Ishikawa (cell line): Measurements from ENCODE around the gene GNAI1.

Source experiments
- CEBPB ChIP-seq: IDR thresholded peaks from 2 replicates; pipeline ENCODE4 v1.6.1; 2012
- CREB1 ChIP-seq: IDR thresholded peaks from 2 replicates; pipeline ENCODE4 v1.6.1; 2012; ENCODE audit warnings: low read depth
- EGR1 ChIP-seq: IDR thresholded peaks from 2 replicates; pipeline ENCODE4 v1.6.1; 2012
- EP300 ChIP-seq: IDR thresholded peaks from 2 replicates; pipeline ENCODE4 v1.6.1; 2012; ENCODE audit warnings: borderline replicate concordance
- FOXM1 ChIP-seq: IDR thresholded peaks from 2 replicates; pipeline ENCODE4 v1.6.1; 2012; ENCODE audit warnings: low read depth, borderline replicate concordance
- NFIC ChIP-seq: IDR thresholded peaks from 2 replicates; pipeline ENCODE4 v1.6.1; 2012
- RAD21 ChIP-seq: IDR thresholded peaks from 2 replicates; pipeline ENCODE4 v1.6.1; 2012; ENCODE audit warnings: low read depth
- REST ChIP-seq: IDR thresholded peaks from 2 replicates; pipeline ENCODE4 v1.6.1; 2012; ENCODE audit warnings: low read depth, mild to moderate bottlenecking
- TAF1 ChIP-seq: IDR thresholded peaks from 2 replicates; pipeline ENCODE4 v1.6.1; 2012; ENCODE audit warnings: low read depth, mild to moderate bottlenecking
- TCF12 ChIP-seq: IDR thresholded peaks from 2 replicates; pipeline ENCODE4 v1.6.1; 2012; ENCODE audit warnings: low read depth
- TEAD4 ChIP-seq: IDR thresholded peaks from 2 replicates; pipeline ENCODE4 v1.6.1; 2012
- YY1 ChIP-seq: IDR thresholded peaks from 2 replicates; pipeline ENCODE4 v1.6.1; 2012; ENCODE audit warnings: low read depth
- ZBTB7A ChIP-seq: IDR thresholded peaks from 2 replicates; pipeline ENCODE4 v1.6.1; 2012; ENCODE audit warnings: low read depth
- TF ChIP-seq, protein P1 (sequence below): IDR thresholded peaks from 2 replicates; pipeline ENCODE4 v1.6.1; 2012
- TF ChIP-seq, protein P2 (sequence below): IDR thresholded peaks from 2 replicates; pipeline ENCODE4 v1.6.1; 2012

Gene GNAI1

DNA sequence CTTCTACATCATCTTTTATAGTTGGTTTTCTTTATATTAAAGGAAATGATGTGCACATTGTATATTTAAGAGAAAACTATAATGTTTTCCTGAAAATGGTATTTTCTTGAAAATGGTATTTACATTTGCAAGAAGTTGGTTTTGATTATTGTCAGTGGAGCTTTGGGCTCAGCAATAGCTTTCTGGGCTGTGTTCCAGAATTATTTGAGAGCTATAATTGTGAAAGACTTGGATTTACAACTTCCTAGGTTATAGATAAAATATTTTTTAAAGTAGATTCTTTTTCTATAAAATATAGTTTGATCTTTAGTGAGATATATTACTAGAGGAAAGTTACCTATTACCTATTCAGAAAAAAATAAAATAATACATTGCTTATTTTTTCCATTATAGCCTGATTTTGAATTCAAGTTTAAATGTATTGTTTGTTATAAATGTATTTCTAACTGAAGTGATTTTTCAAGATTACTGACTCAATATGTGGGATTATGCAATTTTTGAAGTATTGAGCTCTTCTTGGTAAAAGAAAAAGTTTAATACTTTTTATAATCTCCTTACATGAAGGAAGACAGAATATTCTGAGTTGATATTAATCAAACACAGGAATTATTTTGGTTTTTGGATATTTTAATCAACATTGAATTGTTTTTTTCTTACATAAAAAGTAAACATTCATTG lies 20.2 kb downstream of the GNAI1 start:
- TF ChIP-seq RAD21 (no peak), YY1 (no peak), TCF12 (no peak), TEAD4 (no peak), EGR1 (no peak)
- TF ChIP-seq, protein P1, sequence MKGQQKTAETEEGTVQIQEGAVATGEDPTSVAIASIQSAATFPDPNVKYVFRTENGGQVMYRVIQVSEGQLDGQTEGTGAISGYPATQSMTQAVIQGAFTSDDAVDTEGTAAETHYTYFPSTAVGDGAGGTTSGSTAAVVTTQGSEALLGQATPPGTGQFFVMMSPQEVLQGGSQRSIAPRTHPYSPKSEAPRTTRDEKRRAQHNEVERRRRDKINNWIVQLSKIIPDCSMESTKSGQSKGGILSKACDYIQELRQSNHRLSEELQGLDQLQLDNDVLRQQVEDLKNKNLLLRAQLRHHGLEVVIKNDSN: no peak

GRCh38 chr7:80155374-80155773 lies 20.7 kb downstream of the GNAI1 start:
- TF ChIP-seq EGR1 (no peak), ZBTB7A (no peak), EP300 (no peak), TAF1 (no peak), CREB1 (no peak), NFIC (no peak), FOXM1 (no peak), TCF12 (no peak), REST (no peak), CEBPB (no peak), TEAD4 (no peak), RAD21 (no peak)
- TF ChIP-seq, protein P1: no peak

DNA sequence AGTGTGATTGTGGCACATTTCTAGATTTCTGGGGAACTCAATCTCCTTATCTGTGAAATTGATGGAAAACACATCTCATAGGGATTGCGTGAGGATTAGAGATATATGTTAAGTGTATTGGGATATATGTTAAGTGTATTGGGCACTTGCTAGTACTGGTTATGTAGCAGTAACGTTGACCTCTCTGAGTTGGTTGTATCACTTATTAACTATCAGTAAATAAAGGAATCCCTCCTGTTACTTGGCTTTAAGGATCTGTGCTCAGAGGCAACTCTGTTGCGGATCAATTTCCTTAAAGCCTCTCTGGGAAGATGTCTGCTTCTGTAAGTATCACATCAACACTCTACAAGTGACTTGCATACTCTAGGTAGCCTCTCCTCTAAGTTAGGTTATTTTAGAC lies 25.2 kb downstream of the GNAI1 start:
- TF ChIP-seq YY1: no peak
- no peak for TF ChIP-seq REST
- no peak for TF ChIP-seq TCF12
- TF ChIP-seq TEAD4: no peak
- no peak for TF ChIP-seq RAD21
- no peak for TF ChIP-seq EGR1
- TF ChIP-seq CEBPB: no peak
- no peak for TF ChIP-seq EP300
- no peak for TF ChIP-seq FOXM1
- TF ChIP-seq, protein P2, sequence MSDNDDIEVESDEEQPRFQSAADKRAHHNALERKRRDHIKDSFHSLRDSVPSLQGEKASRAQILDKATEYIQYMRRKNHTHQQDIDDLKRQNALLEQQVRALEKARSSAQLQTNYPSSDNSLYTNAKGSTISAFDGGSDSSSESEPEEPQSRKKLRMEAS: no peak
- no peak for TF ChIP-seq ZBTB7A
- TF ChIP-seq NFIC: no peak
- no peak for TF ChIP-seq CREB1
- TF ChIP-seq, protein P1: no peak
- no peak for TF ChIP-seq TAF1

DNA sequence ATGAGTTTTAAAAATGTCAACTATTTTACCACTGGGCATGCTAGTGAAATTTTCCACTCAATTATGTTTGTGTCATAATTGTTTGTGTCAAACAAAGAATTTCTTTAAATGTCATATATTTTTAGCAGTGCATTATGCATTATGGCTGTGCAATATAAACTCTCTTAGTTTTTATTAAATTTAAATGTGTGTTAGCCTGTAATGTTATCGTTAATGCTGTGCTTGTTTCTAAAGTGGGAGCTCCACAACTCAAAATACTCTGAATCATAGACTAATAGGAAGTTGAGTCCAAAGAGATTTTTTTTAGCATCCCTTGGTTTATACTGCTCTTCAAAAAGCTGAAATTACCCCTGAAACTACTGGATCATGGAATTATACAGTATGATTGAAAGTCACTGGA lies 26.8 kb downstream of the GNAI1 start:
- TF ChIP-seq TEAD4 (no peak), EP300 (no peak), CEBPB (no peak), TAF1 (no peak)

DNA sequence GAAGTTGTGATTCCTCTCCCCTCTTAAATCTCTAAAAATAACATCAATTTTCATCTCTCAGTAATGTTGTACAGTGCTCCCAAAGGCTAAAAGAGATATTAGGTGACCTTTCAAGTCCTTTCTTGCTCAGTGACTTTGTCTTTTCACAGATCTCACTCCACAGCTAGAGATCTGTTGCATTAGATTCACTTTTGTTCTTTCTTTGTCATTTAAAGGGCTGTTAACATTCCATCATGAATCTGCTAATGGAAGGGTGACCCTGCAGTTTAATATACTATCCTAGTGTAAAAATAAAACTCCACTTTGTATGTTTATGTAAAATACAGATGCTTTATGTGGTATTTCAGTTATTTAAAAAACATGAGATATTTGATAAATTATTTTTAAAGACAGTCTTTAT lies 30.5 kb downstream of the GNAI1 start:
- TF ChIP-seq TAF1 (no peak), RAD21 (no peak), EP300 (no peak), REST (no peak), ZBTB7A (no peak), YY1 (no peak), CREB1 (no peak), TCF12 (no peak)
- TF ChIP-seq, protein P1: no peak
